Keratinocyte (primary cell): ENCODE measurements around the gene AZU1. TPM values are rescaled to one million over a fixed set of nuclear protein-coding genes. Genes with fewer than 3 reads are reported as not detected.

Experiments used
- DNase-seq: peaks from one replicate; pipeline ENCODE4 v3.0.0-alpha.2; 2011; ENCODE audit warnings: low read depth, missing footprints, low spot score
- FAIRE-seq: peaks from 2 replicates; lab custom pipeline; 2011; peaks lifted over from hg19 to GRCh38; lab: Jason Lieb, UNC
- H2AFZ ChIP-seq: 2 replicates; pipeline ENCODE4 v1.6.0; 2012; ENCODE audit warnings: low read length, control low read depth, inconsistent platforms; ENCODE audit not compliant: control insufficient read depth
- H3K27ac ChIP-seq: 2 replicates; pipeline ENCODE4 v1.5.1; 2011; ENCODE audit warnings: low read length; ENCODE audit not compliant: control insufficient read depth, insufficient read depth
- H3K27me3 ChIP-seq: 3 replicates; pipeline ENCODE4 v1.6.0; 2011; ENCODE audit warnings: low read length; ENCODE audit not compliant: control insufficient read depth, insufficient read depth; ENCODE audit errors: extremely low read depth
- H3K36me3 ChIP-seq, 2 experiments: 2 replicates in 1 of 2; 3 replicates in 1 of 2; pipeline ENCODE4 v1.5.1; 2011; ENCODE audit warnings: low read length in 2 of 2, mild to moderate bottlenecking in 1 of 2; ENCODE audit not compliant: control insufficient read depth in 2 of 2, insufficient read depth in 2 of 2; ENCODE audit errors: extremely low read depth in 1 of 2
- H3K4me1 ChIP-seq: 3 replicates; pipeline ENCODE4 v1.5.1; 2011; ENCODE audit warnings: low read length; ENCODE audit not compliant: control insufficient read depth, insufficient read depth; ENCODE audit errors: extremely low read depth
- H3K4me2 ChIP-seq: 3 replicates; pipeline ENCODE4 v1.6.0; 2011; ENCODE audit warnings: low read depth, low read length; ENCODE audit not compliant: control insufficient read depth, insufficient read depth; ENCODE audit errors: extremely low read depth
- H3K4me3 ChIP-seq, 3 experiments: fragments of 200-600 bp in 1 of 3; sonication (generic) in 1 of 3; 2 replicates in 2 of 3; 3 replicates in 1 of 3; pipeline ENCODE4 v1.5.1; 2011 to 2016; ENCODE audit warnings: low read length in 3 of 3, mild to moderate bottlenecking in 3 of 3, control low read depth in 2 of 3, inconsistent platforms in 1 of 3, low read depth in 1 of 3, mixed read lengths in 1 of 3, mixed run types in 1 of 3, moderate library complexity in 1 of 3; ENCODE audit not compliant: control insufficient read depth in 2 of 3, insufficient read depth in 2 of 3; ENCODE audit errors: extremely low read depth in 1 of 3
- H3K79me2 ChIP-seq: 2 replicates; pipeline ENCODE4 v1.6.0; 2012; ENCODE audit warnings: low read length; ENCODE audit not compliant: control insufficient read depth, insufficient read depth
- H3K9ac ChIP-seq: 3 replicates; pipeline ENCODE4 v1.6.0; 2011; ENCODE audit warnings: low read length; ENCODE audit not compliant: control insufficient read depth, insufficient read depth; ENCODE audit errors: extremely low read depth
- H3K9me1 ChIP-seq: 3 replicates; pipeline ENCODE4 v1.6.0; 2011; ENCODE audit warnings: low read length; ENCODE audit not compliant: control insufficient read depth, insufficient read depth; ENCODE audit errors: extremely low read depth
- H3K9me3 ChIP-seq: 2 replicates; pipeline ENCODE4 v1.5.1; 2012; ENCODE audit warnings: low read depth, low read length; ENCODE audit not compliant: control insufficient read depth
- H4K20me1 ChIP-seq: 3 replicates; pipeline ENCODE4 v1.6.0; 2011; ENCODE audit warnings: low read length; ENCODE audit not compliant: control insufficient read depth, insufficient read depth; ENCODE audit errors: extremely low read depth
- EZH2 ChIP-seq: IDR thresholded peaks from one replicate; pipeline ENCODE4 v1.6.1; 2012; ENCODE audit warnings: inconsistent platforms, mild to moderate bottlenecking, low read length, moderate library complexity
- dilution Hi-C: fragments of 300-500 bp; cut with MboI; formaldehyde crosslinking; loops from one replicate; pipeline ENCODE4 v1.7.0; 2020; ENCODE audit warnings: low sequenced_read_pairs; ENCODE audit not compliant: extremely low pct_ligation_motif_present
- polyA plus RNA-seq, 5 experiments: library from polyadenylated mRNA; depleted of rRNA in 3 of 5; stranded (reverse) in 3 of 5; stranded (forward) in 1 of 5; unstranded in 1 of 5; fragments of >200 nt; gene quantifications; 1 replicate in 1 of 5; 2 replicates in 3 of 5; 3 replicates in 1 of 5; pipeline versions ENCODE4 v1.2.1 to v1.2.3, GENCODE V29; 2011 to 2012; ENCODE audit warnings: missing spikeins in 2 of 5, low read depth in 1 of 5, low replicate concordance in 1 of 5
- TF ChIP-seq, protein P1 (sequence below), 3 experiments: IDR thresholded peaks in 1 of 3; conservative IDR thresholded peaks in 1 of 3; optimal IDR thresholded peaks in 1 of 3; 2 replicates in 2 of 3; 3 replicates in 1 of 3; pipeline versions ENCODE3 to v1.5.1; 2011; ENCODE audit warnings: low read length in 3 of 3, mild to moderate bottlenecking in 3 of 3, moderate library complexity in 2 of 3, control low read depth in 1 of 3, inconsistent platforms in 1 of 3; ENCODE audit not compliant: insufficient read depth in 2 of 3; ENCODE audit errors: extremely low read depth in 1 of 3

AZU1 gene
- polyA plus RNA-seq, 1 donor (not counting 4 experiments of a cell fraction or from before 2014, with no cell fraction given) = not detected

DNA sequence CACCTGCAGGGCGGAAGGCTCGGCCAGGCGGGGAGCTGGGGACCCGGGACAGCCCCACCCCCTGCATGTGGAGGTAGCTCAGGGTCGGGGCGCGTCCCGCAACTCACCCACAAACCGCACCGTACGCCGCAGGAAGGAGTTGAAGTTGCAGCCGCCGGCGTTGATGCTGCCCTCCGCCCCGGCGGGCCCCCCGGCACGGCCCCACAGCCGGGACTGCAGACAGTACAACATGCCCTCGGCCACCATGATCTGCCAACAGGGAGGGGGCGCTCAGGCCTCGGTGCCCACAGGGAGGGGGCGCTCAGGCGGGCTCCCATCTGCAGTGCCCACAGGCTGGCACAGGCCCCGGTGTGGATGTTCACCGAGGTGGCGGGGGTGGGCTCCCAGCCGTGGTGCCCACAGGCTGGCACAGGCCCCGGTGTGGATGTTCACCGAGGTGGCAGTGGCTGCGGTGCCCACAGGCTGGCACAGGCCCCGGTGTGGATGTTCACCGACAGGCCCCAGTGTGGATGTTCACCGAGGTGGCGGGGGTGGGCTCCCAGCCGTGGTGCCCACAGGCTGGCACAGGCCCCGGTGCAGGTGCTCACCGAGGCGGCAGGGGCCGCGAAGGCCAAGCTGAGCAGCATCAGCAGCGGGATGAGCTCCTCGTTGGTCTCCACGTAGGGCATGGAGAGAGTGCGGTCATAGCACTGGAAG is 12.4 kb upstream of the AZU1 start:
- peaks cover 7% of the 10 kb centered on the region in 2 experiments for H3K36me3 ChIP-seq
- H3K9ac ChIP-seq = no peak overlapping the region
- peaks cover 8% of the 10 kb centered on the region for H4K20me1 ChIP-seq
- no peak overlapping the region for H2AFZ ChIP-seq
- H3K4me3 ChIP-seq = no peak overlapping the region
- dilution Hi-C loops = no loop called here
- no peaks in the 10 kb centered on the region for H3K9me1 ChIP-seq
- TF ChIP-seq EZH2 = no peak
- TF ChIP-seq, protein P1, sequence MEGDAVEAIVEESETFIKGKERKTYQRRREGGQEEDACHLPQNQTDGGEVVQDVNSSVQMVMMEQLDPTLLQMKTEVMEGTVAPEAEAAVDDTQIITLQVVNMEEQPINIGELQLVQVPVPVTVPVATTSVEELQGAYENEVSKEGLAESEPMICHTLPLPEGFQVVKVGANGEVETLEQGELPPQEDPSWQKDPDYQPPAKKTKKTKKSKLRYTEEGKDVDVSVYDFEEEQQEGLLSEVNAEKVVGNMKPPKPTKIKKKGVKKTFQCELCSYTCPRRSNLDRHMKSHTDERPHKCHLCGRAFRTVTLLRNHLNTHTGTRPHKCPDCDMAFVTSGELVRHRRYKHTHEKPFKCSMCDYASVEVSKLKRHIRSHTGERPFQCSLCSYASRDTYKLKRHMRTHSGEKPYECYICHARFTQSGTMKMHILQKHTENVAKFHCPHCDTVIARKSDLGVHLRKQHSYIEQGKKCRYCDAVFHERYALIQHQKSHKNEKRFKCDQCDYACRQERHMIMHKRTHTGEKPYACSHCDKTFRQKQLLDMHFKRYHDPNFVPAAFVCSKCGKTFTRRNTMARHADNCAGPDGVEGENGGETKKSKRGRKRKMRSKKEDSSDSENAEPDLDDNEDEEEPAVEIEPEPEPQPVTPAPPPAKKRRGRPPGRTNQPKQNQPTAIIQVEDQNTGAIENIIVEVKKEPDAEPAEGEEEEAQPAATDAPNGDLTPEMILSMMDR (optimal IDR thresholded peaks at IDR 0.05 in 1 of 3, IDR thresholded peaks at IDR 0.05 in 1 of 3, conservative IDR thresholded peaks at IDR 0.05 in 1 of 3; ENCODE audit: extremely low read depth in 1 of 3, insufficient read depth in 2 of 3, low read length in 3 of 3) = no peak
- H3K27ac ChIP-seq = no peak overlapping the region
- no peaks in the 10 kb centered on the region for H3K27me3 ChIP-seq
- FAIRE-seq = no peak
- DNase-seq = no peak
- no peaks in the 10 kb centered on the region for H3K79me2 ChIP-seq
- no peaks in the 10 kb centered on the region for H3K4me1 ChIP-seq
- no peaks in the 10 kb centered on the region for H3K9me3 ChIP-seq
- H3K4me2 ChIP-seq = no peak overlapping the region

DNA sequence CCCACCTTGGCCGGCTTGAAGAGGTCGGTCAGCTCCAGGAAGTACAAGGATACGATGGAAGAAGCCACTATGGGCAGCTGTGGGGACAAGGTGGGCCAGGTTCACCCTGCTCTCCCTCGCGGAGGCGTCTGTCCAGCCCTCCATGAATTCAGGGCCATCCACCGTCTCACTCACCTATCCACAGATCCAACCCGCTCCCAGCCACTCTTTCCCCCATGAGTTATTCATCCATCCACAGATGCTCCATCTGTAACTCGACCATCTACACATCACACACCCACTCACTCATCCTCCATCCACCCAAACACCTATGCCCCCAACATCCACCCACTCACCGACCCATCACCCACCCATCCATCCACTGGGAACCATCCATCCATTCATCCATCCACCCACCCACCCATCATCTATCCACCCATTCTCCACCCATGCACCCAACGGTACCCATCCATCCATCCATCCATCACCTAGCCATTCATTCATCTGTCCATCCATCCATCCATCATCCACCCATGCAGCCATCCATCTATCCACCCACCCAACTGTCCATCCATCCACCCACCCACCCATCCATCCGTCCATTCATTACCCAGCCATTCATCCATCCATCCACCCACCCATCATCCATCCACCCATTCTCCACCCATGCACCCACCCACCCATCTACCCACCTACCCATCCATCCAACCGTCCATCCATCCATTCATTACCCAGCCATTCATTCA is 11.7 kb upstream of the AZU1 start:
- H4K20me1 ChIP-seq = peaks cover 7% of the 10 kb centered on the region
- no peak overlapping the region for H3K9ac ChIP-seq
- H3K4me3 ChIP-seq = no peak overlapping the region
- H3K4me1 ChIP-seq = no peaks in the 10 kb centered on the region
- H3K36me3 ChIP-seq = peaks cover 2% of the 10 kb centered on the region in 2 experiments
- TF ChIP-seq EZH2 = no peak
- TF ChIP-seq, protein P1 (optimal IDR thresholded peaks at IDR 0.05 in 1 of 3, IDR thresholded peaks at IDR 0.05 in 1 of 3, conservative IDR thresholded peaks at IDR 0.05 in 1 of 3; ENCODE audit: extremely low read depth in 1 of 3, insufficient read depth in 2 of 3, low read length in 3 of 3) = no peak
- DNase-seq = no peak
- H3K79me2 ChIP-seq = no peaks in the 10 kb centered on the region
- H2AFZ ChIP-seq = no peak overlapping the region
- no peak overlapping the region for H3K27ac ChIP-seq
- no peak for FAIRE-seq
- dilution Hi-C loops = no loop called here
- H3K9me1 ChIP-seq = no peaks in the 10 kb centered on the region
- H3K4me2 ChIP-seq = no peak overlapping the region
- H3K9me3 ChIP-seq = no peaks in the 10 kb centered on the region
- no peaks in the 10 kb centered on the region for H3K27me3 ChIP-seq
